Upper lobe of left lung (tissue), 4 donors: ENCODE results near the gene GLDN.

ENCODE experiments used
- POLR2A ChIP-seq, 4 donors: fragments of 450-650 bp; IDR thresholded peaks; one replicate each; pipeline ENCODE4 v1.5.1; 2016 to 2017; ENCODE audit warnings: antibody characterized with exemption in 4 of 4, mild to moderate bottlenecking in 2 of 4
- POLR2AphosphoS5 ChIP-seq, 2 donors: sonication (generic); formaldehyde crosslinking; IDR thresholded peaks; one replicate each; pipeline ENCODE4 v1.5.1; 2017; ENCODE audit warnings: antibody characterized with exemption in 2 of 2

DNA sequence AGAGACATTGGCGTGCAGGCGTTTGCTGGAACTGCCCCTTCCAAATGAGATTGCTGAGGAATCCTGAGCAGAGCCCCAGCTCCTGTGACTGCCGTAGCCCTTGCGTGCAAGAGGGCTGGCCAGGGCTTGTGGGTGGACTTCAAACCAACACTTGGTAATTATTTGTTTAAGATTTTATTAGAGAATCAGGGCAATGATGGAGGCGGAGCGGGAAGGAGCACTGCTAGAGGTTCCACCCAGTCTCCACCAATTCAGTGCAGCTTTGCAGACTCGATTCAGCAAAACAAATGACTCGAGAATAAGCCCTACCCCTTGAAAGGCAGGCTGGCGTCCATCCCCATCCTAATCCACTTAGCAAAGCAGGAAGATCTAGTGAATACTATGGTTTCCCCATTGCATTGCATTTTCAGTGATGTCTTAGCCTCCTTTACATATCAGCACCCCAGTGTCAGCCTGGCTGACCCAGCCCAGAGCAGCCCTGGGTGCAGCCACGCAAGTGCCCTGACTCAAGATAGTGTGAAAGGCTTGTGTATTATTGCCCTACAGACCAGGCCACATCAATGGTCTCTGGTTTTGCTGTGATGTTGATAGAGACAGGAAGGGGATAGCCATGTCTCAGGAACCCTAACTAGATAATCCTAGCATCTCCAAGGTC lies 26.0 kb downstream of the GLDN start:
- TF ChIP-seq POLR2AphosphoS5 (IDR thresholded peaks at IDR 0.05): no peak
- TF ChIP-seq POLR2A (IDR thresholded peaks at IDR 0.05): no peak
